HG03354 (cell line): ENCODE results near the gene ZYX.
"Not testable (repeated sequence)": the region's sequence is repeated elsewhere in the genome, so short reads cannot be mapped to it uniquely, and the experiment has no call there.

Experiments used
- ATAC-seq: cut with Tn5 transposase; IDR thresholded peaks from one replicate; pipeline ENCODE4 v1.9.1; 2021; ENCODE audit warnings: mild to moderate bottlenecking; ENCODE audit not compliant: unreplicated experiment, poor library complexity, severe bottlenecking

Gene ZYX

DNA sequence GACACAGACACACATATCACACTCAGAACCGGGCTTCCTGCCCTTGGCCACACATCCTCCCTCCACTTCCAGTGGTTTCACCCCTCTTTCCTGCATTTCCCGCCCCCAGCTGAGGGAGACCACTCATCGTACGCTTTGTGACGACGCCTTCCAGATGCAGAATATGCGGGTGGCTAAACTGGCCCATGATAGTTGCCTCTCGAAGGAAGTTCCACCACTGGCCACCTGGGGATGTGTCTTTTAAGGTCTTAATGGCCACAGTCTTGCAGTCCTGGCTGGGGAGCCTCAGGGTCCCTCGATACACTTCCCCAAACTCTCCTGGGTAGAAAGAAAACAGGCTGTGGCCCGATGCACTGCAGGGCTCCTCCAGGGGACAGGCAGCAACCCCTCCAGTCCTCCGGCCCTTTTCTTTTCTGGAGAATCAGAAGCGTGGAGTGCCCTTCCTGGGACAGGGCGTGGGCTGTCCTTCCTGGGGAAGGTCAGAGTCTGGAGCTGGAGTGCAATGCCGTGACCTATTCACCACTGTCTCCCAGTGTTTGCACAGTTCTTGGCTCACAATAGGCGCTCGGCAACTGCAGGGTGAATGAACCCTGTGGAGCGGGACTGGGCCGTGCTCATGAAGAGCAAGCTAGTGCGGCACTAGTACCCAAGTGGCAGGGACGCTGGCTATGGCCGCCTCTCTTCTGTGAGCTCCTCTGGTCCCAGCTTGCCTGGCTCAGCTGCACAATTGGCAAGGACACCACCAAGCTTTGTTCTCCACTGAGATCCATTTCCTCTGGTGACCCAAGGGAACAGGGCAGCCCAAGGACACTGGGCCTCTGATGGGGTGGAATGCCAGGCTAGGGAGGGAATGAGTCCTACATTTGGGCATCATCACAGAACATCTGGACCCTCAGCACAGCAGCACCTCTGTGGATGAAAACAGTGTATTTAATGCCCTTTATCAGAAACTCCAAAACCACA, 14.3 kb downstream of the ZYX start:
- peak; percentile 66 for ATAC-seq

DNA sequence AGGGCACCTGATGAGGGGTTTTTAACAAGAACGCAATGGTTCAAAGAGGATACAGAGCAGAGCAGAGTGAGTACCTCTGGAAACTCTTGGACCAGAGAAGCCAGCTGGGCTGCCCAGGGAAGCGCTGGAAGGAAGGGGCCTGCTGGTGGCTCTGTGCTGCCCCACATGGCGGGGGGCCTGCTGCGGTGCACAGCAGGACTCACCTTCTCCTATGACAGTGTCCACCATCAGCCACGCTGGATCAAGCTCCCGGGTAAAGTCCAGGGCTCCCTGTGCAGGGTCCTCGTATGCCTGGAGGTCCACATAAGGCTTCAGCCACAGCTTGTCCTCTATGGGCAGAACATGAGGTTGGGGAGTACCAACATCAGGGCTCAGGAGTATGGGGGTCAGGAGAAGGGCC, 15.0 kb downstream of the ZYX start:
- ATAC-seq, result no peak

DNA sequence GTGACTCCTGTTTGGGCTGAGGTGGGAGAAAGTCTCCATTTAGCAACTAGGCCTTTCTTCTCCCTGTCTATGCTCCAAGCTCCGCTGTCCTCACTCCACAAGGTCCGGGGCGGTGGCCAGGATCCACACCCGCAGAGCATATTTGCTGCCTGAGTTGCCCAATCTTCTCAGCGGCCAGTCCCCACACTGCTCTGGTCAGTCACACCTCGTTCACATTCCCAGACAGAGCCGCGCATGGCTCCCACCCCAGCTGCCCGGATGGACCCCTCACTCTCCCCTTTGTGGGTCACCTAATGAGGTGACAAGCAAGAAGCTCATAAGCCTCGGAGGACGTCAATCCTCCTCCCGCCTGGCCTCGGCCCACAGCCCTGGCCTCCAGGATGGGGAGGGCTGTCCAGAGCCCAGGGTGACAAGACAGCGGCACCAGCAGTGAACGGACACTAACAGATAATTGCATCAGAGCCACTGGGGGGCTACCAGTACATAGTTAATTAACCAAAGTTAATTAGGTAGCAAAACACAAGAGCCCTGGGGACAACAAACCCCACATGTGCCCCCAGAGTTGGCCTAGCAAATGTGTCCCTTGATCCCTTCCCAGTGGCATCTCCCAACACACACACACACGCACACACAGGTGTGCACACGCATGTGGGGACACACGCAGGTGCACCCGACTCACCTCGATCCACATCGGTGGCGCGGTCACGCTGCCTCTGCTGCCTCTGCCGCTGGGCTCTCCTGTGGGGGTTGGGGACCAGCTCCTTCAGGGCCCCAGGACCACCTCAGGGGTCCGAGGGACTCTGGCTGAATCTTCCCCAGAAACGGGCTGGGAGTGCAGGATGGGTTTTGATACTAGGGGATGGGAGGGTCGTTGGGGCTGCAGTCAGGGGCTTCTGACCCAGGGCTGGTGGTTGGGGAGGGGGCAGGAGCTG, 15.7 kb downstream of the ZYX start:
- no peak for ATAC-seq

DNA sequence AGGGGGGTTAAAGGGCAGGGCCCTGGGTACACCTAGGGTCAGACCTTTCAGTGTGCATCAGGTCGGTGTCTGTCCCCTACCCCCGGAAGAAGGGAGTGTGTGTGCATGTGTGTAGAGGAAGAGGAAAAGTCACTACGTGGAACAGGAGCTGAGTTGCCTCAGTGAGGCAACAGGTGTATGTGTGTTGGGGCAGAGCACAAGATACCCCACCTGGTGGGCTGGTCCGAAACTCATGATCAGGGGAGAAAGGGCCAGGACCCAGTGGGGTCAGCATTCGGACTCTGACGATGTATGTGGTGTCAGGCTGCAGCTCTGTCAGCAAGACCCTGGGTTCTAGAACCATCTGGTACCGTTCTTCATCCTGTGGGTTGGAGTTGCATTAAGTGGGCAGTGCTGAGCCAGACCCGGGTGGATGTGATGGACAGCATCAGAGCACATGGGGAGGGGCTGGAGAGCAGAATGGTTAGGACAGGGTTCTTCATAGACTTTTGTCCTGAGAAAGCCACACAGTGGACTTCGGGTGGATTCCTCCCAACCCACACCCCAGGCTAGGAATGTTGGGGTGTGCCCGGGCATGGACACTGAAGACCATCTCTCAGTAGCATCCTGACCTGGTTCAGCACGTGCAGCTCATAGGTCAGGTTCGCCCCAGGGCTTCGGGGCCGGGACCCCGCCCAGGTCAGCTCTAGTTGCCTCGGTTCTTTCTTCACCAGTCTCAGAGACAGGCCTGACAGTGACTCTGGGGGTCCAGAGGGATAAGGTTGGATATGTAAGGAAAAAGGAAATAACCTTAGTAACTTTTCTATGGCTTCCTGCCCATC, 16.8 kb downstream of the ZYX start:
- ATAC-seq, result no peak

DNA sequence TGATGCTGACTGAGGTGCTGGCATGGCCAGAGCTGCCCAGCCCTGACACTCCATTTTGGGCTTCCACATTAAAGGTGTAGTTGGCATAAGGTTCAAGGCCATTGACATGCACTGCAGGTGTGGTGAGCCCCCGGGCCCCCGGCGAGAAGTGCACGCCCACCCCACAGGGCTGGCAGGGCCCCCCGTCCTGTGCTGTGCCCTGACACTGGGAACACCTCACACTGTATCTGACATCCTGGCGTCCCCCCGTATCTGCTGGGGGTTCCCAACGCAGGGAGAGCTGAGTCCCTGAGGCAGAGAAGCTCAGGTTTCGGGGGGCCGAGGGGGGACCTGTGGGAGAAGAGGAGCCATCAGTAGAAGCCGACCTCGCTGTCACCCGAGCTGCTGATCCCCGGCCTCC, 17.5 kb downstream of the ZYX start:
- no peak for ATAC-seq

DNA sequence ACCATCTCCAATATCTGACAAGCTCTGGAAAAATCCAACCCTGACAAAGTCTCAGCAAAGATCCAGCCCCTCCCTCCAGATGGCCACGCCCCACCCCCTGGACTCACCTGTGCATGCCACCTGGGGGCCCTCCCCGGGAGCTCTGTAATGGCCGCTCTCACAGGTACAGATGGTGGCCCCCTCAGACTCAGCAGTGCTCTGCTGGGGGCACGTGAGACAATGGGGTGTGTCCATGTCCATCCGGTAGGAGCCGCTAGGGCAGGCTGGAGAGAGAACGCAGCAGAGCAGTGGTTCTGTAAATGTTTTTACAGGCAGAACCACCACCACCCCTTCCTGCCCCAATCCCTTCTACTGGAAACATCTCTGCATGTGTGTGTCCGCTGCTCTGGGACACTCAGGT, 18.0 kb downstream of the ZYX start:
- no peak for ATAC-seq

DNA sequence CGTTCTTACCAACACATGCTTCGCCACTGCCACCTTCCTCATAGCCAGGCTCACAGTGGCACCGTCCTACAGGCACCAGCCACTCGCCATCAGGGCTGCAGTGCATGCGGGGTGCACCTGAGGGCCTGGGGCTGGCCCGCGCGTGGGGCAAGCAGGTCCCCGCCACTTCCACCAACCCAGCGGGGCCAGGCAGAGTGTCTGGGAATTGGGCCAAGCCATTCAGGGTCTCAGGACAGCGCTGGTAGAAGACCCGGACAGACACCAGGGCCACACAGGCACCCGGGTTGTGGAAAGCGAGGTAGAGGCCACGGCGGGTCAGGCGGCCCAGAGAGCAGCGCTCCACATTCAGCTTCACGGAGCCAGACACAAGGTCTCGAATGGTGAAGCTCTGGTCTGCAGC, 18.5 kb downstream of the ZYX start:
- ATAC-seq, result no peak

DNA sequence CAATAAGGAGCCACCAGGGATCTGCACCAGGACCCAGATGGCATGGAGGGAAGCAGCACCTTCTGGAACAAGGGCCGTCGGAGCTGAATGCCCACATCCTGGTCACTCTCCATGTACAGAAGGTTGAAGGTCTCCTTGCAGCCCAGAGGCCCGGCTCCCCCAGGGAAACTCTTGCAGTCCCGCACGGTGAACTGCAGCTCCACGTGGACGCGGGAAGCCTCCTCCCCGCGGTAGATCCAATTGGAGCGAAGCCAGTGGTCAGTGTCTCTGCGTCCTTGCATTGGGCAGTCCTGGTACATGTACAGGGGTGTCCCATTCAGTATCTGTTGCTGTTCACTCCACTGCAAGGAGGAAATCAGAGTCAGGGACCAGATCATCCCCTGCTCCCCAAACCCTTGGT, 20.1 kb downstream of the ZYX start:
- ATAC-seq, result no peak

DNA sequence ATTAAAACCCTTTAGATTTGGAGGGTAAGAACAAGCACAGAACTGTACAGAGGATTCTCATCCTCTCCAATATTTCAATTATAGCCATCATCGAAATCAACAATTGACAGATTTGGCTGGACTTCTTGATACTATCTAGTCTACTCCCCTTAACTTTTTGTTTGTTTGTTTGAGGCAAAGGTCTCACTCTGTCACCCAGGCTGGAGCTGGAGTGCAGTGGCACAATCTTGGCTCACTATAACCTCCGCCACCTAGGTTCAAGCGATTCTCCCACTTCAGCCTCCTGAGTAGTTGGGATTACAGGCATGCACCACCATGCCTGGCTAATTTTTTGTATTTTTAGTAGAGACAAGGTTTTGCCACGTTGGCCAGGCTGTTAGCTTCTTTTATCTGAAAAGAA, 21.1 kb downstream of the ZYX start:
- not testable (repeated sequence) for ATAC-seq

DNA sequence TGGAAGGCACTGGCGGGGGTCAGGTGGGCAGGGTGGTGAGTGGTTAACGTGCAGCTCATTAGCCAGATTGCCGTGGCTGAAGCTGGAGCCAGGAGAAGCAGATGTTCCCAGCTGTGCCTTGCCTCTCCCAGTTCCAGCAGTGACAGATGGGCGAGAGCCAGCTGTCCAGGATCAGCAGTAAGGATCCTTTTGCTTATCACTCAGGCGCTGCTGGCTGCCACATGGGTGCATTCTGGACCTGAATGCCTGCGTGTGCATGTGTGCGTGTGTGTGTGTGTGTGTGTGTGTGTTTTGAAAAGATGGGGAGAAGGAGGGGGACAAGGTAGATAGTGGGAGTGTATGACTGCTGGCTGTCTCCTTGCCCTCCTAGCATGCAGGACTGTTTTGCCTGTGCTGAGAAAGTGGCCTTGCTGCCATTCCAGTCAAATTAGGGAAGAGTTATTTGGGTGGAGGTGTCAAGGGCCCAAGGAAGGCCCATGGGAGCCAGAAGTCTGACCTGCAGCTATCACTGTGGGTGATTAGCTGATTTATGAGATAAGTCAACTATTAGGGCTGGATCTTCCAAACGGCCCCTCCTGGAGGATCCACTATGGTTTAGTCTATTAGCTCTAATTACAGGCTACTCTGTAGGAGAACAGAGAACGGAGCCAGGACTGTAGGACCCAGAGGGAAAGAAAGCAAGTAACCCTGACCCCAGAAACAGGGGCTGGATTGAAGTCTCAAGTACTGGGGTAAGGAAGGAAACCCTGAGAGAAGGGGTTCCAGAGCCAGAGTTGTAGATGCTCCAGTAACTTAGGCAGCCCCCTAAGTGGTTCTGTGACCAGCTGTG, 24.2 kb downstream of the ZYX start:
- ATAC-seq, result no peak

DNA sequence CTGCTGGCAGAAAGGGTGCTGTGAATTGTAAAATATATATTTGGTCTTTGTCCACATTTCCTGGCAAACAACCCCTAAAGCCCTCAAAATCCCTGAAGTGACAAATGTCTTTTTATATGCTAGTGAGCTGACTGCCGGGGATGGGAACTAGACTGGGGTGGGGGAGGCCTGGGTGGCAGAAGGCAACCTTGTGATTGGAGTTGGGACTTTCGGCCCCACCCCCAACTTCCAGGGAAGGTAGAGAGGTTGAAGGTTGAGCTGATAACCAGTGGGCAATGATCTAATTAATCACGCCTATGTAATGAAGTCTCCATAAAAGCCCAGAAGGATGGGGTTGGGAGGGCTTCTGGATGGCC, 24.8 kb downstream of the ZYX start:
- no peak for ATAC-seq

DNA sequence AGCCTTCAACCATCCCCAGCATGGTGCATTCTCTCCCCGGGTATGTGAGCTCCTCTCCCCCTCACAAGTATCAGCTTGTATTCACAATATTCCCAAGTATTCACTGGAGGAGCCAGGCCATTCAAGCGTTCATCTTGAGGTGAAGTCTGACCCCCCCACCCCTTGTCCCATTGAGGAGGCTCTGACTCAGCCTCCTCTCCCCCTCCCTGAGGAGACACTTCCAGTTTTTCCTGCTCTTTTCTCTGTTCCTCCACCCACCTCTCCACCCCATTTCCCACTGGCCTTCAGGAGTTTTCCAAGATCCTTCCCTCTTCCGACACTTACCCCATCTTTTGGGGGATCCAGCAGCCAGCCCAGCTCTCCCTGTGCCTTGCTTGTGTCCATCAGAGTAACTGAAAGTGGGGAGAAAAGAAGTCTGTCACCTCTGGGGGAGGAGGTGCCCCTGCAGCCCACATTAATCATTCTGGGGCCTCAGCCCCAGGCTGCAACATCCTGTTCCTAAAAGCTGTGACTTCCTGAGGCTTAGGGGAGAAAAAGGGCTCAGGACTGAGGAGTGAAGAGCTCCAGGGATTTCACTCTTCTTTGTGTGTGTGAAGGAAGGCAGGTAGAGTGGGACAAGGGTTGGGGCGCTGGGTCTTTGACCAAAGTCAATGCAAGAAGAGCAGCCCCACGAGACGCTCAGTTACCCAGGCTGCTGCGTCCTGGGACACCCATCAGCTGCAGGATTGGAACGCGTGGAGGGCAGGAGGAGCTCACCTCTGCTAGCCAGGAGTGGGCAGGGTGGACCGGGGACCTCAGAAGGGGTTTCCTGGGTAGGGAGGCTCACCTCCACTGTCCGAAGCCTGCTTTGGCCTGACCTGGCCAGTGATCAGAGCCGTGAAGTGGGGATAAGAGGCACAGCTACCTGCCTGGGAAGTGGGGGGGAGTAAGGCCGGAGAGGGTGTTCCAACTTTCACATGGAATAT, 26.4 kb downstream of the ZYX start:
- ATAC-seq, result no peak

DNA sequence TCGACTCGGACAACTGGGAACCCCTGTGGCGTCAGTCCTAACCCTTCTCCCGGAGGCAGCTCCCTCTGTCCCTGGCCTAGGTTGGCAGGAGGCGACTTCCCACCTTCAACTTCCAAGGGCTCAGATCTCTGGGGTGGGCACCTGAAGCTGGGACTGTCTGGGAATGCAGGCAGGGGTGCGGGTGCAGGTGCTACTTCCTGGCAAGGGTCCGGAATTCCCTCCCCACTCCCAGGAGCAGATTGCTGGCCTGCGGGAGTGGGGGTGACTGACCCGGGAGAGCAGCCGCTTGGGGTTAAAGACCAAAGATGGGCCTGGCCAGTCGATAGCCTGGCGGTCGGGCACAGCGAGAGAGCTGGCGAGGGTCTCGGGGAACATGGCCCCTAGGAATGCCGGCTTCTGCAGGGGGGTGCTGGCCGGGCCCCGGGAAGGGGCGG, 27.1 kb downstream of the ZYX start:
- ATAC-seq, result no peak

DNA sequence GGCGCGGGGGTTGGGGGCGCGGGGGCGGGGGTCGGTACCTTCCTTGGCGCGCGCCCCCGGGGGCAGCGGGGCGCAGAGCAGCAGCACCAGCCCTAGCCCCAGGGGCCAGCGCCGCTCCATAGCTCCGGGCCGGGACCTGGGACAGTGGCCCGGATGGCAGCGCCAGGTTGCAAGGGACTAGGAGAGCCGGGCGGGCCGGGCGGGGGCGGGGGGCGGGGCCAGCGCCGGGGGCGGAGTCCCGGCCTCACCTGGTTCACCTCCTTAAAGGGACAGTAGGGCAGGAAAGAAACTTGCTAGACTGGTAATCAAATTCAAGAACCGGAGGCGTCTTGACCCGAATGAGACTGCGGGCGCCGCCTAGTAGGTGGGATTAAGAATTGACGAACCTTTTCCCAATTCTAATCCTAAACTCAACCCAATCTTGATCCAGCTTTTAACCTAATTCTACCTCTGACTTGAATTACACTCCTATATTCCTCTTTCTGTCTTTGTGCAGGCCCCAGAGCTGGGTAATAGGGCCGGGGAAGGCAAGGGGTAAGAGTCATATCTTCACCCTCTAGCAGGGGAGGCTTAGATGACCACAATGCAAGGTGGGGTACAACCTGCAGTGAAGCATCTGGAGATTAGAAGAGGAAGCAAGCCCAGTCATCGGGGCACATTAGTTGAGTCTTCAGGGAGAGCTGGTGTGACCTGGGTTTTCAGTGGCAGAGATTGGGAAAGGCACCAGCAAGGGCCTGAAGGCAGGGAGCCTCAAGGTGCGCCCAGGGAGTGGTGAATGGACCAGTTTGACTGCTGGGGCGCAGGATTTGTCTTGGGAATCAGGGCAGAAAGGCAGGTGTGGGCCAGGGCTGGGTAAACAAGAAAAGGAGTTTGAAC, 27.8 kb downstream of the ZYX start, which contains the start of gene EPHA1:
Gene EPHA1 (minus strand): TSS at position 171 of the 876 bp plus-strand sequence. CDS start 51 bp downstream, at position 120.
- ATAC-seq, result no peak

DNA sequence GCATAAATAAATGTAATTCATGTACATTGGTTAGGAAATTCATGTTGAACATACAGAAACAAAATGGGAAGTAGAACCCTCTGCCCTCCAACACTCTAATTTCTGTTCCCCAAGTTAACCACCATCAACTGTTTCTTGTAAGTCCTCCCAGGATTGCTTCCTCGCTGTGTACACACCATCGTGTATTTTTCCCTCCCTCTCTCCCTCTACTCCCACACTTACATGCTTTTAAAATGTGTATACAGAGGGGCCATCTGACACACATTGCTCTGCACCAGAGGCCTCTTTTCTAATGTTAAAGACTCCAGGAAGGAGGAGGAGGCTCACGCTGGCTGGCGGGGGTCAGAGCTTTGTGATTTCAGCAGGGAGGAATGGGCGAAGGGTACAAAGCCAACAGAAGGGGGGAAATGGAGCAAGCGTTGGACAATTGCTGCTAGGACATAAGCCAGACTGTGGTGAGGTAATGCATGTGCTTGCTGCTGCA, 29.4 kb downstream of the ZYX start:
- ATAC-seq, result no peak

DNA sequence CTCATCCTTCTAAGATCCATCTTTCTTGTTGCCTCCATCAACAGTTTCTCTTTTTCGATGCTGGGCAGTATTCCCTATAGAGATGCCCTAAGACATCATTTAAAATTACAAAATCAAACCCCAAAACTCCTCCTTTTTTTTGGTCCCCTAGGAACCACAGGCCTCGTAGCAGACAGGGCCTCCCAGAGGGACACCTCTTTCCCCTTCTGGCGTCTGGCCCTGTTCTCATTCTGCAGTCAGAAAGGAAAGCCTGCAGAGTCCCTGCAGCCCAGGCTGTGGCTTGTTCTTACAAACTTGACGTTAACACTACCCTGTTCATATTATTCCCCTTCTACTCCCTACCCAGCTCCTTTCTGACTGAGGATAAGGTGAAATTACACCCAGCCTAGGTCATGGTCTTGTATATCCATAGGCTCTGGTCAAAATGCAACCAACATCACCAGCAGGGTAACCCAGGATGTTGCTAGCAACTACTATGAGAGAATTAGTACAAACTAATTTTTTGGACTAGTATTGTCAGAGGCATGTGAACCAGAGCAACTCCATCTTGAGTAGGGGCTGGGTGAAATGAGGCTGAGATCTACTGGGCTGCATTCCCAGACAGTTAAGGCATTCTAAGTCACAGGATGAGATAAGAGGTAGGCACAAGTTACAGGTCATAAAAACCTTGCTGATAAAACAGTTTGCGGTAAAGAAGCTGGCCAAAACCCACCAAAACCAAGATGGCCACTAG, 31.0 kb downstream of the ZYX start:
- no peak for ATAC-seq
